MM.1S (cell line): ENCODE results near the gene SLC26A8.

Experiments
- EZH2 ChIP-seq: fragments of 300-600 bp; sonication (generic); optimal IDR thresholded peaks from 2 replicates; pipeline ENCODE3; 2017; ENCODE audit warnings: low read depth, mild to moderate bottlenecking, antibody characterized with exemption, low read length, mixed read lengths
- TF ChIP-seq, protein P1 (sequence below): fragments of 300-600 bp; sonication (generic); IDR thresholded peaks from 2 replicates; pipeline ENCODE4 v1.5.1; 2016; ENCODE audit warnings: antibody characterized with exemption, low read length, mixed read lengths

DNA sequence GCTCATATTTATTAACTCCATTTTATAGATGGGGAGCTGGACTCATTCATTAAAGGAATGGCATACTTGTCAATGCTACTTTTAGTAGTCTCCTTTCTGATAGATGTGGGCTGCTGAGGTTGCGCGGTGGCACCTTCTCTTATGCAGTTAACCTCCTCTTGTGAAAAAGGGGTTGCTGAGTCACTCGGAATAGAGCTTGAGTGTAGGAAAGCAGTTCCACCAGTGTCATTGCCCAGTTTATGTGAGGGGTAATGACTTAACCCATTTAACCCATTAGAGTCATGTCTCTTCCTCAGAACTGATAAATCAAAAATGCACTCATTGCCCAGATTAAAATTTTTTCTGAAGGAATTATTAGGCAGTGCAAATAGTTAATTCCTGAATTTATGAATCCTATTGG is 9.5 kb upstream of the SLC26A8 start:
- TF ChIP-seq, protein P1, sequence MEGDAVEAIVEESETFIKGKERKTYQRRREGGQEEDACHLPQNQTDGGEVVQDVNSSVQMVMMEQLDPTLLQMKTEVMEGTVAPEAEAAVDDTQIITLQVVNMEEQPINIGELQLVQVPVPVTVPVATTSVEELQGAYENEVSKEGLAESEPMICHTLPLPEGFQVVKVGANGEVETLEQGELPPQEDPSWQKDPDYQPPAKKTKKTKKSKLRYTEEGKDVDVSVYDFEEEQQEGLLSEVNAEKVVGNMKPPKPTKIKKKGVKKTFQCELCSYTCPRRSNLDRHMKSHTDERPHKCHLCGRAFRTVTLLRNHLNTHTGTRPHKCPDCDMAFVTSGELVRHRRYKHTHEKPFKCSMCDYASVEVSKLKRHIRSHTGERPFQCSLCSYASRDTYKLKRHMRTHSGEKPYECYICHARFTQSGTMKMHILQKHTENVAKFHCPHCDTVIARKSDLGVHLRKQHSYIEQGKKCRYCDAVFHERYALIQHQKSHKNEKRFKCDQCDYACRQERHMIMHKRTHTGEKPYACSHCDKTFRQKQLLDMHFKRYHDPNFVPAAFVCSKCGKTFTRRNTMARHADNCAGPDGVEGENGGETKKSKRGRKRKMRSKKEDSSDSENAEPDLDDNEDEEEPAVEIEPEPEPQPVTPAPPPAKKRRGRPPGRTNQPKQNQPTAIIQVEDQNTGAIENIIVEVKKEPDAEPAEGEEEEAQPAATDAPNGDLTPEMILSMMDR, result no peak
- no peak for TF ChIP-seq EZH2
